ENCODE measurements around the gene MOB3A. TPM values are rescaled to one million over a fixed set of nuclear protein-coding genes. Genes with fewer than 3 reads are reported as not detected.
A peak's percentile ranks its signal among the peaks of the same experiment; 100 is the strongest.

The MOB3A gene
- total and polyA plus RNA-seq, 10 of the 15 experiments (the other 5 are each of a cell fraction or from before 2014, with no cell fraction given): 7.5 to 229 (median 79.4) TPM

DNA sequence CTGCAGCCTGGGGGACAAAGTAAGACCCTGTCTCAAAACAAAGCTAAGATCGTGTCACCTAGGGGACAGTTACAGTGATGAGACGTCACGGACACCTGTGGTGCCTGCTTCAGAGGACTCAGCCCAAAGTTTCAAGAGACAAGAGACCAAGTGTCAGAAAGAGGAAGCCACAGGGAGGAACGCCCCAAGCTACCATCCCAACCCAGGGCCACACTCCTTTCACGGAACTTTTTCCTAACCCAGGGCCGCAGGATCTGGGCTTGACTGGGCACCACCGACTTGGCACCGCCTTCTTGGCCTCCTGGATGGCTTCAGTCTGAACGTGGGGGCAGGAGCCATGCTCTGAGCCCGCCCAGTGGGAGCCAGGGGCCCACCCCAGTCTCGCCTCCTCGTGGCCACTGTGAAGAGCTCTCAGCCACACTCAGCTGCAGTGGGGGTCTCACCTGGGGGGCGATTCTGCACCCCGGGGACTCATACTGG, 8.5 kb downstream of the MOB3A start (continued):
- no peak for TF ChIP-seq HDAC6 (IDR thresholded peaks at IDR 0.05; ENCODE audit: unreplicated experiment)
- 0 out of 2 replicates have a peak, but pooled peaks have one; percentile 41 for TF ChIP-seq TBL1XR1 (IDR thresholded peaks at IDR 0.05; ENCODE audit: low read depth, low read length)
- 0 out of 2 replicates have a peak, but pooled peaks have one; percentile 9 for TF ChIP-seq ZBED1 (IDR thresholded peaks at IDR 0.05; ENCODE audit: borderline replicate concordance)
- peak; percentile 25 for TF ChIP-seq MEF2B (IDR thresholded peaks at IDR 0.05; ENCODE audit: partially characterized antibody, poor library complexity, severe bottlenecking)
- TF ChIP-seq, protein P1, sequence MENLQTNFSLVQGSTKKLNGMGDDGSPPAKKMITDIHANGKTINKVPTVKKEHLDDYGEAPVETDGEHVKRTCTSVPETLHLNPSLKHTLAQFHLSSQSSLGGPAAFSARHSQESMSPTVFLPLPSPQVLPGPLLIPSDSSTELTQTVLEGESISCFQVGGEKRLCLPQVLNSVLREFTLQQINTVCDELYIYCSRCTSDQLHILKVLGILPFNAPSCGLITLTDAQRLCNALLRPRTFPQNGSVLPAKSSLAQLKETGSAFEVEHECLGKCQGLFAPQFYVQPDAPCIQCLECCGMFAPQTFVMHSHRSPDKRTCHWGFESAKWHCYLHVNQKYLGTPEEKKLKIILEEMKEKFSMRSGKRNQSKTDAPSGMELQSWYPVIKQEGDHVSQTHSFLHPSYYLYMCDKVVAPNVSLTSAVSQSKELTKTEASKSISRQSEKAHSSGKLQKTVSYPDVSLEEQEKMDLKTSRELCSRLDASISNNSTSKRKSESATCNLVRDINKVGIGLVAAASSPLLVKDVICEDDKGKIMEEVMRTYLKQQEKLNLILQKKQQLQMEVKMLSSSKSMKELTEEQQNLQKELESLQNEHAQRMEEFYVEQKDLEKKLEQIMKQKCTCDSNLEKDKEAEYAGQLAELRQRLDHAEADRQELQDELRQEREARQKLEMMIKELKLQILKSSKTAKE (IDR thresholded peaks at IDR 0.05; ENCODE audit: low read depth, poor library complexity, severe bottlenecking): no peak
- no peak for TF ChIP-seq SIX5 (IDR thresholded peaks at IDR 0.05; ENCODE audit: low read depth, low read length, severe bottlenecking)
- TF ChIP-seq MLLT1 (IDR thresholded peaks at IDR 0.05): peak; percentile 67; the same call in 1 of the 2 replicates
- TF ChIP-seq SMARCA5 (IDR thresholded peaks at IDR 0.05): 0 out of 2 replicates have a peak, but pooled peaks have one; percentile 30
- no peak for TF ChIP-seq ZNF207 (IDR thresholded peaks at IDR 0.05; ENCODE audit: borderline replicate concordance)
- TF ChIP-seq CEBPZ (IDR thresholded peaks at IDR 0.05; ENCODE audit: low read depth, low read length): no peak
- no peak for TF ChIP-seq STAT3 (IDR thresholded peaks at IDR 0.05; ENCODE audit: low read depth, low read length)
- TF ChIP-seq, protein P2, sequence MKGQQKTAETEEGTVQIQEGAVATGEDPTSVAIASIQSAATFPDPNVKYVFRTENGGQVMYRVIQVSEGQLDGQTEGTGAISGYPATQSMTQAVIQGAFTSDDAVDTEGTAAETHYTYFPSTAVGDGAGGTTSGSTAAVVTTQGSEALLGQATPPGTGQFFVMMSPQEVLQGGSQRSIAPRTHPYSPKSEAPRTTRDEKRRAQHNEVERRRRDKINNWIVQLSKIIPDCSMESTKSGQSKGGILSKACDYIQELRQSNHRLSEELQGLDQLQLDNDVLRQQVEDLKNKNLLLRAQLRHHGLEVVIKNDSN (IDR thresholded peaks at IDR 0.05; ENCODE audit: borderline replicate concordance, extremely low read length, insufficient read depth, low read depth, low read length): no peak
- TF ChIP-seq LARP7 (IDR thresholded peaks at IDR 0.05): peak; percentile 66
- no peak for TF ChIP-seq JUNB (IDR thresholded peaks at IDR 0.05)
- TF ChIP-seq RFX5 (IDR thresholded peaks at IDR 0.05; ENCODE audit: low read depth, low read length): no peak
- no peak for TF ChIP-seq SIN3A (IDR thresholded peaks at IDR 0.05; ENCODE audit: low read depth, low read length)
- TF ChIP-seq TAF1 (IDR thresholded peaks at IDR 0.05; ENCODE audit: borderline replicate concordance, low read depth, low read length): no peak
- no peak for TF ChIP-seq CHD4 (IDR thresholded peaks at IDR 0.05)
- TF ChIP-seq, protein P3, sequence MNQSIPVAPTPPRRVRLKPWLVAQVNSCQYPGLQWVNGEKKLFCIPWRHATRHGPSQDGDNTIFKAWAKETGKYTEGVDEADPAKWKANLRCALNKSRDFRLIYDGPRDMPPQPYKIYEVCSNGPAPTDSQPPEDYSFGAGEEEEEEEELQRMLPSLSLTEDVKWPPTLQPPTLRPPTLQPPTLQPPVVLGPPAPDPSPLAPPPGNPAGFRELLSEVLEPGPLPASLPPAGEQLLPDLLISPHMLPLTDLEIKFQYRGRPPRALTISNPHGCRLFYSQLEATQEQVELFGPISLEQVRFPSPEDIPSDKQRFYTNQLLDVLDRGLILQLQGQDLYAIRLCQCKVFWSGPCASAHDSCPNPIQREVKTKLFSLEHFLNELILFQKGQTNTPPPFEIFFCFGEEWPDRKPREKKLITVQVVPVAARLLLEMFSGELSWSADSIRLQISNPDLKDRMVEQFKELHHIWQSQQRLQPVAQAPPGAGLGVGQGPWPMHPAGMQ (IDR thresholded peaks at IDR 0.05; ENCODE audit: borderline replicate concordance): no peak
- TF ChIP-seq, protein P4, sequence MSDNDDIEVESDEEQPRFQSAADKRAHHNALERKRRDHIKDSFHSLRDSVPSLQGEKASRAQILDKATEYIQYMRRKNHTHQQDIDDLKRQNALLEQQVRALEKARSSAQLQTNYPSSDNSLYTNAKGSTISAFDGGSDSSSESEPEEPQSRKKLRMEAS (IDR thresholded peaks at IDR 0.05; ENCODE audit: low read depth, low read length): peak; percentile 45; the same call in 1 of the 2 replicates

Data from GM12878 (cell line).